DOHH2 (cell line): ENCODE data around the gene ILDR2.

ENCODE experiments used
- H3F3A ChIP-seq: fragments of 200-600 bp; sonication (generic), shearing (Covaris generic); 2 replicates; pipeline ENCODE4 v1.6.0; 2016; ENCODE audit warnings: antibody characterized with exemption, mild to moderate bottlenecking; ENCODE audit not compliant: control insufficient read depth, insufficient read depth
- H3K27ac ChIP-seq: fragments of 200-600 bp; sonication (generic); 2 replicates; pipeline ENCODE4 v1.5.1; 2014; ENCODE audit warnings: low read depth, mild to moderate bottlenecking, low read length, moderate library complexity
- H3K27me3 ChIP-seq: fragments of 200-600 bp; sonication (generic); 2 replicates; pipeline ENCODE4 v1.6.1; 2014; ENCODE audit warnings: mild to moderate bottlenecking, low read length, mixed read lengths; ENCODE audit not compliant: control insufficient read depth
- H3K36me3 ChIP-seq: fragments of 200-600 bp; sonication (generic); 2 replicates; pipeline ENCODE4 v1.6.1; 2014; ENCODE audit warnings: mild to moderate bottlenecking, low read length, moderate library complexity, mixed read lengths; ENCODE audit not compliant: control insufficient read depth
- H3K4me1 ChIP-seq: fragments of 200-600 bp; sonication (generic); 2 replicates; pipeline ENCODE4 v1.6.1; 2014; ENCODE audit warnings: mild to moderate bottlenecking, low read length, mixed read lengths; ENCODE audit not compliant: control insufficient read depth
- H3K4me2 ChIP-seq: fragments of 200-600 bp; sonication (generic); 2 replicates; pipeline ENCODE4 v1.6.0; 2014; ENCODE audit warnings: mild to moderate bottlenecking, low read length, moderate library complexity
- H3K4me3 ChIP-seq: fragments of 200-600 bp; sonication (generic); 2 replicates; pipeline ENCODE4 v1.5.1; 2014; ENCODE audit warnings: mild to moderate bottlenecking, low read length, mixed read lengths
- H3K79me2 ChIP-seq: fragments of 200-600 bp; sonication (generic); 2 replicates; pipeline ENCODE4 v1.6.1; 2014; ENCODE audit warnings: mild to moderate bottlenecking, low read length, mixed read lengths; ENCODE audit not compliant: control insufficient read depth
- H3K9me2 ChIP-seq: fragments of 200-600 bp; sonication (generic); replicated peaks from 2 replicates; pipeline ENCODE4 v1.6.1; 2014; ENCODE audit warnings: mild to moderate bottlenecking, low read length, mixed read lengths; ENCODE audit not compliant: control insufficient read depth
- H3K9me3 ChIP-seq: fragments of 200-600 bp; sonication (generic); 2 replicates; pipeline ENCODE4 v1.6.1; 2014; ENCODE audit warnings: antibody characterized with exemption, low read length, mixed read lengths; ENCODE audit not compliant: control insufficient read depth, insufficient read depth
- H4K20me1 ChIP-seq: fragments of 200-600 bp; sonication (generic); 2 replicates; pipeline ENCODE4 v1.6.0; 2014; ENCODE audit warnings: low read depth, mild to moderate bottlenecking, antibody characterized with exemption, low read length, moderate library complexity; ENCODE audit not compliant: control insufficient read depth, insufficient read depth
- CTCF ChIP-seq: fragments of 200-600 bp; sonication (generic); IDR thresholded peaks from one replicate; pipeline ENCODE4 v1.5.1; 2014; ENCODE audit warnings: antibody characterized with exemption, mild to moderate bottlenecking, low read depth, low read length; ENCODE audit not compliant: poor library complexity, severe bottlenecking
- EZH2phosphoT487 ChIP-seq: fragments of 200-600 bp; sonication (generic); IDR thresholded peaks from 2 replicates; pipeline ENCODE4 v1.6.1; 2017; ENCODE audit warnings: borderline replicate concordance, mild to moderate bottlenecking, antibody characterized with exemption, low read length, moderate library complexity, mixed read lengths

ILDR2 gene

GRCh38 chr1:166915042-166915441, 60.3 kb downstream of the ILDR2 start:
- no peaks in the 10 kb centered on the region for H3K9me3 ChIP-seq
- H3K4me2 ChIP-seq: no peak overlapping the region
- no peaks in the 10 kb centered on the region for H3K9me2 ChIP-seq
- no peaks in the 10 kb centered on the region for H3K27me3 ChIP-seq
- no peak overlapping the region for H3K4me3 ChIP-seq
- H3K4me1 ChIP-seq: peaks cover 4% of the 10 kb centered on the region
- H3K79me2 ChIP-seq: no peaks in the 10 kb centered on the region
- H3K27ac ChIP-seq: no peak overlapping the region
- H4K20me1 ChIP-seq: no peaks in the 10 kb centered on the region
- no peaks in the 10 kb centered on the region for H3F3A ChIP-seq
- TF ChIP-seq CTCF (no peak), EZH2phosphoT487 (no peak)
- H3K36me3 ChIP-seq: 0 out of 2 replicates have a peak, but pooled peaks cover 7% of the 10 kb centered on the region

- peaks cover 4% of the 10 kb centered on the region for H3K4me1 ChIP-seq
- no peaks in the 10 kb centered on the region for H3K79me2 ChIP-seq
- 0 out of 2 replicates have a peak, but pooled peaks cover 6% of the 10 kb centered on the region for H3K36me3 ChIP-seq
- H3K9me2 ChIP-seq: no peaks in the 10 kb centered on the region
- H3K4me2 ChIP-seq: no peak overlapping the region
- no peak overlapping the region for H3K27ac ChIP-seq
- H4K20me1 ChIP-seq: no peaks in the 10 kb centered on the region
- TF ChIP-seq CTCF: no peak
- no peak for TF ChIP-seq EZH2phosphoT487
- no peak overlapping the region for H3K4me3 ChIP-seq
- H3K9me3 ChIP-seq: no peaks in the 10 kb centered on the region
- H3F3A ChIP-seq: no peaks in the 10 kb centered on the region
- no peaks in the 10 kb centered on the region for H3K27me3 ChIP-seq
These were observed 61.2 kb downstream of the ILDR2 start for GRCh38 chr1:166914111-166914510.

- Histone ChIP-seq H4K20me1 (no peaks in the 10 kb centered on the region), H3K79me2 (no peaks in the 10 kb centered on the region), H3K27ac (no peak overlapping the region), H3K4me2 (no peak overlapping the region), H3K36me3 (no peaks in the 10 kb centered on the region), H3F3A (no peaks in the 10 kb centered on the region), H3K9me3 (no peaks in the 10 kb centered on the region), H3K27me3 (no peaks in the 10 kb centered on the region), H3K4me1 (peaks cover 10% of the 10 kb centered on the region), H3K9me2 (no peaks in the 10 kb centered on the region), H3K4me3 (no peak overlapping the region)
- TF ChIP-seq EZH2phosphoT487 (no peak), CTCF (no peak)
These were observed 63.7 kb downstream of the ILDR2 start for GRCh38 chr1:166911624-166912023.
